IPS DF 6.9 (cell line): Measurements from ENCODE around the gene ATF1.
"Not testable (repeated sequence)": the region's sequence is repeated elsewhere in the genome, so short reads cannot be mapped to it uniquely, and the experiment has no call there.

ENCODE experiments used
- DNase-seq: peaks from one replicate; pipeline ENCODE4 v3.0.0-alpha.2; 2013; ENCODE audit warnings: low read depth, low spot score
- H3K27ac ChIP-seq: one replicate; pipeline ENCODE4 v1.5.1; 2013; ENCODE audit warnings: low read length, control low read depth
- H3K27me3 ChIP-seq: 2 replicates; pipeline ENCODE4 v1.6.1; 2013; ENCODE audit warnings: mild to moderate bottlenecking, low read length; ENCODE audit not compliant: control insufficient read depth, insufficient read depth
- H3K36me3 ChIP-seq: 2 replicates; pipeline ENCODE4 v1.6.1; 2013; ENCODE audit warnings: low read length; ENCODE audit not compliant: control insufficient read depth, insufficient read depth
- H3K4me1 ChIP-seq: 2 replicates; pipeline ENCODE4 v1.6.1; 2013; ENCODE audit warnings: low read length; ENCODE audit not compliant: control insufficient read depth, insufficient read depth
- H3K4me3 ChIP-seq: 2 replicates; pipeline ENCODE4 v1.5.1; 2013; ENCODE audit warnings: mild to moderate bottlenecking, low read length
- H3K9me3 ChIP-seq: 2 replicates; pipeline ENCODE4 v1.6.1; 2013; ENCODE audit warnings: low read length, inconsistent platforms; ENCODE audit not compliant: control insufficient read depth, insufficient read depth
- WGBS: extraction: QIAGEN DNeasy Blood & Tissue Kit; methylation state at CpG from one replicate; pipeline ENCODE4 v1.1.7; 2013; ENCODE audit warnings: mixed read lengths, missing lambda C conversion rate; ENCODE audit not compliant: insufficient read length, insufficient coverage; 5-methylcytosine and 5-hydroxymethylcytosine counted together

ATF1 gene

GRCh38 chr12:50750366-50750765 lies 13.5 kb upstream of the ATF1 start:
- DNase-seq, result no peak
- H3K27me3 ChIP-seq, result no peaks in the 10 kb centered on the region
- whole genome bisulfite sequencing, result no CpG with 5 or more reads among the region's 4 CpGs
- H3K36me3 ChIP-seq, result no peaks in the 10 kb centered on the region
- no peaks in the 10 kb centered on the region for H3K9me3 ChIP-seq
- H3K4me3 ChIP-seq, result no peak overlapping the region
- H3K27ac ChIP-seq, result no peak overlapping the region
- H3K4me1 ChIP-seq, result 0 out of 2 replicates have a peak, but pooled peaks cover 2% of the 10 kb centered on the region

GRCh38 chr12:50751948-50752721 lies 11.8 kb upstream of the ATF1 start:
- Histone ChIP-seq H3K4me3 (no peak overlapping the region), H3K9me3 (no peaks in the 10 kb centered on the region), H3K4me1 (0 out of 2 replicates have a peak, but pooled peaks cover 2% of the 10 kb centered on the region), H3K27ac (no peak overlapping the region), H3K27me3 (no peaks in the 10 kb centered on the region), H3K36me3 (no peaks in the 10 kb centered on the region)
- no CpG with 5 or more reads among the region's 6 CpGs for WGBS
- DNase-seq, result no peak

GRCh38 chr12:50753232-50753769 lies 10.6 kb upstream of the ATF1 start:
- no CpG with 5 or more reads among the region's 5 CpGs for WGBS
- Histone ChIP-seq H3K27ac (no peak overlapping the region), H3K4me3 (no peak overlapping the region), H3K36me3 (no peaks in the 10 kb centered on the region), H3K4me1 (no peaks in the 10 kb centered on the region), H3K27me3 (no peaks in the 10 kb centered on the region), H3K9me3 (no peaks in the 10 kb centered on the region)
- DNase-seq, result no peak

GRCh38 chr12:50764286-50765094 lies 589 bp downstream of the ATF1 start:
- Histone ChIP-seq H3K27ac (no peak overlapping the region), H3K9me3 (no peaks in the 10 kb centered on the region), H3K27me3 (no peaks in the 10 kb centered on the region), H3K4me3 (peak overlapping the region; percentile 81), H3K4me1 (no peaks in the 10 kb centered on the region), H3K36me3 (no peaks in the 10 kb centered on the region)
- no peak for DNase-seq
- WGBS, result no CpG with 5 or more reads among the region's 91 CpGs

GRCh38 chr12:50765095-50765911 lies 1.4 kb downstream of the ATF1 start:
- no CpG with 5 or more reads among the region's 13 CpGs for WGBS
- DNase-seq, result no peak
- H3K9me3 ChIP-seq, result no peaks in the 10 kb centered on the region
- no peaks in the 10 kb centered on the region for H3K27me3 ChIP-seq
- H3K4me1 ChIP-seq, result no peaks in the 10 kb centered on the region
- H3K27ac ChIP-seq, result no peak overlapping the region
- H3K4me3 ChIP-seq, result peak overlapping the region; percentile 81; the same call in 1 of the 2 replicates
- no peaks in the 10 kb centered on the region for H3K36me3 ChIP-seq

- no peak for DNase-seq
- no CpG with 5 or more reads among the region's 3 CpGs for WGBS
- H3K27me3 ChIP-seq, result no peaks in the 10 kb centered on the region
- no peaks in the 10 kb centered on the region for H3K9me3 ChIP-seq
- H3K4me1 ChIP-seq, result no peaks in the 10 kb centered on the region
- H3K27ac ChIP-seq, result no peak overlapping the region
- no peak overlapping the region for H3K4me3 ChIP-seq
- H3K36me3 ChIP-seq, result no peaks in the 10 kb centered on the region
Observed at GRCh38 chr12:50768391-50768790, 4.5 kb downstream of the ATF1 start.

GRCh38 chr12:50768813-50769212 lies 4.9 kb downstream of the ATF1 start:
- WGBS, result no CpG with 5 or more reads among the region's 2 CpGs
- H3K27ac ChIP-seq, DNase-seq: not testable (repeated sequence)

GRCh38 chr12:50771409-50771808 lies 7.5 kb downstream of the ATF1 start:
- H3K4me1 ChIP-seq, result no peaks in the 10 kb centered on the region
- H3K4me3 ChIP-seq, result no peak overlapping the region
- H3K27me3 ChIP-seq, result no peaks in the 10 kb centered on the region
- no peaks in the 10 kb centered on the region for H3K36me3 ChIP-seq
- no CpG with 5 or more reads among the region's 5 CpGs for WGBS
- H3K27ac ChIP-seq, result no peak overlapping the region
- DNase-seq, result no peak
- H3K9me3 ChIP-seq, result no peaks in the 10 kb centered on the region

More at GRCh38 chr12:50768813-50769212, 4.9 kb downstream of the ATF1 start:
- H3K27me3 ChIP-seq, H3K36me3 ChIP-seq, H3K9me3 ChIP-seq, H3K4me3 ChIP-seq, H3K4me1 ChIP-seq: not testable (repeated sequence)

- H3K4me3 ChIP-seq, result no peak overlapping the region
- no peaks in the 10 kb centered on the region for H3K27me3 ChIP-seq
- no peaks in the 10 kb centered on the region for H3K4me1 ChIP-seq
- no peaks in the 10 kb centered on the region for H3K9me3 ChIP-seq
- no CpG with 5 or more reads among the region's 5 CpGs for WGBS
- DNase-seq, result no peak
- H3K36me3 ChIP-seq, result no peaks in the 10 kb centered on the region
- no peak overlapping the region for H3K27ac ChIP-seq
Observed at GRCh38 chr12:50772470-50772869, 8.6 kb downstream of the ATF1 start.

- Histone ChIP-seq H3K4me1 (no peaks in the 10 kb centered on the region), H3K9me3 (no peaks in the 10 kb centered on the region), H3K27ac (no peak overlapping the region), H3K36me3 (no peaks in the 10 kb centered on the region), H3K4me3 (no peak overlapping the region), H3K27me3 (no peaks in the 10 kb centered on the region)
- no peak for DNase-seq
- no CpG with 5 or more reads among the region's 2 CpGs for WGBS
Observed at GRCh38 chr12:50772877-50773276, 9.0 kb downstream of the ATF1 start.
